Activated CD8-positive, alpha-beta T cell treated with anti-CD3 and anti-CD28 coated beads, Interleukin-2, amount 10 ng/mL, durations not matched to agents 7 days and 5 days (primary cell): ENCODE measurements around the gene UBTD2. TPM values are rescaled to one million over a fixed set of nuclear protein-coding genes. Genes with fewer than 3 reads are reported as not detected.
"Not testable (repeated sequence)": the region's sequence is repeated elsewhere in the genome, so short reads cannot be mapped to it uniquely, and the experiment has no call there.

ENCODE experiments used
- ATAC-seq: fragments of 150-1000 bp; cut with Tn5 transposase; one replicate; pipeline ENCODE4 v1.10.0; 2021; ENCODE audit warnings: moderate library complexity
- CTCF ChIA-PET: fragments of 350-600 bp; sonication (Branson Sonifier 250); formaldehyde crosslinking; loops from one replicate; lab custom pipeline; 2021; ENCODE audit warnings: antibody characterized with exemption; lab: Charles Lee
- POLR2A ChIA-PET: fragments of 350-600 bp; sonication (Branson Sonifier 250); formaldehyde crosslinking; loops from one replicate; lab custom pipeline; 2021; ENCODE audit warnings: antibody characterized with exemption; lab: Charles Lee
- DNase-seq: peaks from one replicate; pipeline ENCODE4 v3.0.0-alpha.2; 2020
- H3K27ac Mint-ChIP-seq: one replicate; pipeline ENCODE4 v1.8.0; 2021; ENCODE audit warnings: mild to moderate bottlenecking, mixed read lengths
- H3K27me3 Mint-ChIP-seq: one replicate; pipeline ENCODE4 v1.8.0; 2021; ENCODE audit warnings: low read depth, mixed read lengths
- H3K36me3 Mint-ChIP-seq: one replicate; pipeline ENCODE4 v1.8.0; 2021; ENCODE audit warnings: low read depth, mixed read lengths
- H3K4me1 Mint-ChIP-seq: one replicate; pipeline ENCODE4 v1.8.0; 2021; ENCODE audit warnings: low read depth, mixed read lengths
- H3K4me3 Mint-ChIP-seq: one replicate; pipeline ENCODE4 v1.8.0; 2021; ENCODE audit warnings: mild to moderate bottlenecking, mixed read lengths
- H3K9me3 Mint-ChIP-seq: one replicate; pipeline ENCODE4 v1.8.0; 2022; ENCODE audit warnings: mixed read lengths; ENCODE audit not compliant: insufficient read depth
- total RNA-seq, 2 experiments: library from RNA; stranded (reverse); gene quantifications; one replicate each; pipeline ENCODE4 v1.2.3, GENCODE V29; 2021

Gene UBTD2
- 10 to 100 TPM; 12.0 to 12.8 TPM for total RNA-seq

GRCh38 chr5:172283020-172283861 is at the start of gene UBTD2:
UBTD2 (minus strand) TSS chr5:172283764; CDS start chr5:172283665, 99 bp downstream.
- POLR2A ChIA-PET, result interaction anchor here (0.8 to 1.2 kb wide), 4 partner anchors 95 to 276 kb away, joined by 3 to 7 read pairs (median 4); partner anchors contain the start of genes FBXW11 and STK10

GRCh38 chr5:172326901-172327300 is 43.3 kb upstream of the UBTD2 start:
- H3K27me3 Mint-ChIP-seq, H3K9me3 Mint-ChIP-seq, H3K27ac Mint-ChIP-seq, ATAC-seq, CTCF ChIA-PET, DNase-seq, H3K36me3 Mint-ChIP-seq, H3K4me1 Mint-ChIP-seq, H3K4me3 Mint-ChIP-seq, POLR2A ChIA-PET: not testable (repeated sequence)

More at GRCh38 chr5:172283020-172283861, at the start of gene UBTD2:
- peaks cover 8% of the 10 kb centered on the region for H3K27me3 Mint-ChIP-seq
- peaks cover 2% of the 10 kb centered on the region for H3K36me3 Mint-ChIP-seq
- no peaks in the 10 kb centered on the region for H3K9me3 Mint-ChIP-seq
- peaks cover 22% of the 10 kb centered on the region for H3K4me1 Mint-ChIP-seq
- peak; percentile 83 for DNase-seq
- peak within 1 kb of the TSS; percentile 76 for H3K27ac Mint-ChIP-seq
- H3K4me3 Mint-ChIP-seq, result peak within 1 kb of the TSS; percentile 88
- peak; percentile 91 for ATAC-seq
- CTCF ChIA-PET, result interaction anchor here (0.7 to 4.0 kb wide), 23 partner anchors 9 to 372 kb away, joined by 3 to 37 read pairs (median 4); partner anchors contain the start of gene STK10

- Mint-ChIP-seq H3K4me1 (no peaks in the 10 kb centered on the region), H3K27ac (no peak overlapping the region)
- POLR2A ChIA-PET, result no interaction called here
Observed at GRCh38 chr5:172325452-172325851, 41.9 kb upstream of the UBTD2 start.

GRCh38 chr5:172322028-172322965 is 38.7 kb upstream of the UBTD2 start:
- Mint-ChIP-seq H3K36me3 (no peaks in the 10 kb centered on the region), H3K9me3 (no peaks in the 10 kb centered on the region), H3K27me3 (no peaks in the 10 kb centered on the region), H3K4me1 (no peaks in the 10 kb centered on the region), H3K27ac (no peak overlapping the region), H3K4me3 (no peak overlapping the region)
- no peak for ATAC-seq
- CTCF ChIA-PET, result no interaction called here
- POLR2A ChIA-PET, result no interaction called here
- no peak for DNase-seq

More at GRCh38 chr5:172325452-172325851, 41.9 kb upstream of the UBTD2 start:
- no peak for ATAC-seq
- H3K9me3 Mint-ChIP-seq, result no peaks in the 10 kb centered on the region
- CTCF ChIA-PET, result no interaction called here
- H3K27me3 Mint-ChIP-seq, result no peaks in the 10 kb centered on the region
- DNase-seq, result no peak
- H3K36me3 Mint-ChIP-seq, result no peaks in the 10 kb centered on the region
- H3K4me3 Mint-ChIP-seq, result no peak overlapping the region

- H3K27ac Mint-ChIP-seq, result no peak overlapping the region
- H3K4me3 Mint-ChIP-seq, result no peak overlapping the region
- H3K36me3 Mint-ChIP-seq, result no peaks in the 10 kb centered on the region
- ChIA-PET POLR2A (no interaction called here), CTCF (no interaction called here)
- H3K27me3 Mint-ChIP-seq, result no peaks in the 10 kb centered on the region
- H3K9me3 Mint-ChIP-seq, result no peaks in the 10 kb centered on the region
- DNase-seq (no peak), ATAC-seq (no peak)
- H3K4me1 Mint-ChIP-seq, result no peaks in the 10 kb centered on the region
Observed at GRCh38 chr5:172321593-172321992, 38.0 kb upstream of the UBTD2 start.

GRCh38 chr5:172319708-172320441 is 36.3 kb upstream of the UBTD2 start:
- Mint-ChIP-seq H3K36me3 (no peaks in the 10 kb centered on the region), H3K9me3 (no peaks in the 10 kb centered on the region), H3K27ac (no peak overlapping the region), H3K4me3 (no peak overlapping the region), H3K27me3 (no peaks in the 10 kb centered on the region), H3K4me1 (no peaks in the 10 kb centered on the region)
- ChIA-PET POLR2A (no interaction called here), CTCF (interaction anchor here (0.8 to 1.2 kb wide), 2 partner anchors 12 to 51 kb away, joined by 3 read pairs; no protein-coding TSS in a partner anchor)
- DNase-seq (no peak), ATAC-seq (no peak)

GRCh38 chr5:172315587-172316493 is 32.3 kb upstream of the UBTD2 start:
- no peak for ATAC-seq
- ChIA-PET POLR2A (no interaction called here), CTCF (no interaction called here)
- no peaks in the 10 kb centered on the region for H3K9me3 Mint-ChIP-seq
- DNase-seq, result no peak
- no peaks in the 10 kb centered on the region for H3K27me3 Mint-ChIP-seq
- no peaks in the 10 kb centered on the region for H3K4me1 Mint-ChIP-seq
- H3K36me3 Mint-ChIP-seq, result no peaks in the 10 kb centered on the region
- H3K4me3 Mint-ChIP-seq, result no peak overlapping the region
- H3K27ac Mint-ChIP-seq, result no peak overlapping the region

GRCh38 chr5:172313915-172314314 is 30.4 kb upstream of the UBTD2 start:
- DNase-seq (no peak), ATAC-seq (no peak)
- no peak overlapping the region for H3K27ac Mint-ChIP-seq
- H3K9me3 Mint-ChIP-seq, result no peaks in the 10 kb centered on the region
- no peaks in the 10 kb centered on the region for H3K4me1 Mint-ChIP-seq
- POLR2A ChIA-PET, result no interaction called here
- peaks cover 2% of the 10 kb centered on the region for H3K27me3 Mint-ChIP-seq
- H3K36me3 Mint-ChIP-seq, result no peaks in the 10 kb centered on the region
- H3K4me3 Mint-ChIP-seq, result no peak overlapping the region
- CTCF ChIA-PET, result no interaction called here

- Mint-ChIP-seq H3K27ac (no peak overlapping the region), H3K4me1 (no peaks in the 10 kb centered on the region), H3K9me3 (no peaks in the 10 kb centered on the region), H3K36me3 (no peaks in the 10 kb centered on the region), H3K4me3 (no peak overlapping the region), H3K27me3 (peaks cover 2% of the 10 kb centered on the region)
- CTCF ChIA-PET, result interaction anchor here (0.9 kb wide), 1 partner anchor 19 kb away, joined by 5 read pairs; no protein-coding TSS in a partner anchor
- DNase-seq, result no peak
- POLR2A ChIA-PET, result no interaction called here
- no peak for ATAC-seq
Observed at GRCh38 chr5:172312286-172312685, 28.7 kb upstream of the UBTD2 start.

- CTCF ChIA-PET, result no interaction called here
- Mint-ChIP-seq H3K4me3 (no peak overlapping the region), H3K27me3 (peaks cover 2% of the 10 kb centered on the region), H3K36me3 (no peaks in the 10 kb centered on the region), H3K4me1 (no peaks in the 10 kb centered on the region), H3K27ac (no peak overlapping the region), H3K9me3 (peaks cover under 1% of the 10 kb centered on the region)
- no peak for DNase-seq
- POLR2A ChIA-PET, result no interaction called here
- ATAC-seq, result no peak
Observed at GRCh38 chr5:172311605-172312004, 28.0 kb upstream of the UBTD2 start.
